ENCODE measurements around the gene KNCN. TPM values are rescaled to one million over a fixed set of nuclear protein-coding genes. Genes with fewer than 3 reads are reported as not detected.
A peak's percentile ranks its signal among the peaks of the same experiment; 100 is the strongest.

The KNCN gene
- total and polyA plus RNA-seq, 2 experiments from 2014 or later = not detected

GRCh38 chr1:46553506-46553905 lies 2.1 kb upstream of the KNCN start:
- Histone ChIP-seq H3K36me3 (ENCODE audit: insufficient read depth) (no peaks in the 10 kb centered on the region), H3K4me1 (ENCODE audit: insufficient read depth) (peaks cover 15% of the 10 kb centered on the region; the same call in 1 of the 2 replicates), H3F3A (replicated peaks; ENCODE audit: low read depth) (no peaks in the 10 kb centered on the region), H3K27ac (ENCODE audit: low read depth) (no peak overlapping the region), H2AFZ (no peak overlapping the region), H4K20me1 (replicated peaks; ENCODE audit: insufficient read depth) (no peaks in the 10 kb centered on the region), H3K4me2 (no peak overlapping the region), H3K9me2 (ENCODE audit: insufficient read depth) (no peaks in the 10 kb centered on the region), H3K4me3 (no peak overlapping the region), H3K27me3 (ENCODE audit: insufficient read depth) (0 out of 2 replicates have a peak, but pooled peaks cover 4% of the 10 kb centered on the region), H3K79me2 (replicated peaks; ENCODE audit: insufficient read depth) (no peaks in the 10 kb centered on the region)
- Mint-ChIP-seq H3K27me3 (ENCODE audit: insufficient read depth, low read depth, poor library complexity) (peaks cover 4% of the 10 kb centered on the region), H3K27ac (no peak overlapping the region), H3K36me3 (ENCODE audit: low read depth) (no peaks in the 10 kb centered on the region), H3K4me1 (peaks cover 30% of the 10 kb centered on the region), H3K4me3 (no peak overlapping the region), H3K9me3 (no peaks in the 10 kb centered on the region)
- TF ChIP-seq, protein P1, sequence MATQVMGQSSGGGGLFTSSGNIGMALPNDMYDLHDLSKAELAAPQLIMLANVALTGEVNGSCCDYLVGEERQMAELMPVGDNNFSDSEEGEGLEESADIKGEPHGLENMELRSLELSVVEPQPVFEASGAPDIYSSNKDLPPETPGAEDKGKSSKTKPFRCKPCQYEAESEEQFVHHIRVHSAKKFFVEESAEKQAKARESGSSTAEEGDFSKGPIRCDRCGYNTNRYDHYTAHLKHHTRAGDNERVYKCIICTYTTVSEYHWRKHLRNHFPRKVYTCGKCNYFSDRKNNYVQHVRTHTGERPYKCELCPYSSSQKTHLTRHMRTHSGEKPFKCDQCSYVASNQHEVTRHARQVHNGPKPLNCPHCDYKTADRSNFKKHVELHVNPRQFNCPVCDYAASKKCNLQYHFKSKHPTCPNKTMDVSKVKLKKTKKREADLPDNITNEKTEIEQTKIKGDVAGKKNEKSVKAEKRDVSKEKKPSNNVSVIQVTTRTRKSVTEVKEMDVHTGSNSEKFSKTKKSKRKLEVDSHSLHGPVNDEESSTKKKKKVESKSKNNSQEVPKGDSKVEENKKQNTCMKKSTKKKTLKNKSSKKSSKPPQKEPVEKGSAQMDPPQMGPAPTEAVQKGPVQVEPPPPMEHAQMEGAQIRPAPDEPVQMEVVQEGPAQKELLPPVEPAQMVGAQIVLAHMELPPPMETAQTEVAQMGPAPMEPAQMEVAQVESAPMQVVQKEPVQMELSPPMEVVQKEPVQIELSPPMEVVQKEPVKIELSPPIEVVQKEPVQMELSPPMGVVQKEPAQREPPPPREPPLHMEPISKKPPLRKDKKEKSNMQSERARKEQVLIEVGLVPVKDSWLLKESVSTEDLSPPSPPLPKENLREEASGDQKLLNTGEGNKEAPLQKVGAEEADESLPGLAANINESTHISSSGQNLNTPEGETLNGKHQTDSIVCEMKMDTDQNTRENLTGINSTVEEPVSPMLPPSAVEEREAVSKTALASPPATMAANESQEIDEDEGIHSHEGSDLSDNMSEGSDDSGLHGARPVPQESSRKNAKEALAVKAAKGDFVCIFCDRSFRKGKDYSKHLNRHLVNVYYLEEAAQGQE (IDR thresholded peaks at IDR 0.05; ENCODE audit: unreplicated experiment) = no peak
- TF ChIP-seq, protein P2, sequence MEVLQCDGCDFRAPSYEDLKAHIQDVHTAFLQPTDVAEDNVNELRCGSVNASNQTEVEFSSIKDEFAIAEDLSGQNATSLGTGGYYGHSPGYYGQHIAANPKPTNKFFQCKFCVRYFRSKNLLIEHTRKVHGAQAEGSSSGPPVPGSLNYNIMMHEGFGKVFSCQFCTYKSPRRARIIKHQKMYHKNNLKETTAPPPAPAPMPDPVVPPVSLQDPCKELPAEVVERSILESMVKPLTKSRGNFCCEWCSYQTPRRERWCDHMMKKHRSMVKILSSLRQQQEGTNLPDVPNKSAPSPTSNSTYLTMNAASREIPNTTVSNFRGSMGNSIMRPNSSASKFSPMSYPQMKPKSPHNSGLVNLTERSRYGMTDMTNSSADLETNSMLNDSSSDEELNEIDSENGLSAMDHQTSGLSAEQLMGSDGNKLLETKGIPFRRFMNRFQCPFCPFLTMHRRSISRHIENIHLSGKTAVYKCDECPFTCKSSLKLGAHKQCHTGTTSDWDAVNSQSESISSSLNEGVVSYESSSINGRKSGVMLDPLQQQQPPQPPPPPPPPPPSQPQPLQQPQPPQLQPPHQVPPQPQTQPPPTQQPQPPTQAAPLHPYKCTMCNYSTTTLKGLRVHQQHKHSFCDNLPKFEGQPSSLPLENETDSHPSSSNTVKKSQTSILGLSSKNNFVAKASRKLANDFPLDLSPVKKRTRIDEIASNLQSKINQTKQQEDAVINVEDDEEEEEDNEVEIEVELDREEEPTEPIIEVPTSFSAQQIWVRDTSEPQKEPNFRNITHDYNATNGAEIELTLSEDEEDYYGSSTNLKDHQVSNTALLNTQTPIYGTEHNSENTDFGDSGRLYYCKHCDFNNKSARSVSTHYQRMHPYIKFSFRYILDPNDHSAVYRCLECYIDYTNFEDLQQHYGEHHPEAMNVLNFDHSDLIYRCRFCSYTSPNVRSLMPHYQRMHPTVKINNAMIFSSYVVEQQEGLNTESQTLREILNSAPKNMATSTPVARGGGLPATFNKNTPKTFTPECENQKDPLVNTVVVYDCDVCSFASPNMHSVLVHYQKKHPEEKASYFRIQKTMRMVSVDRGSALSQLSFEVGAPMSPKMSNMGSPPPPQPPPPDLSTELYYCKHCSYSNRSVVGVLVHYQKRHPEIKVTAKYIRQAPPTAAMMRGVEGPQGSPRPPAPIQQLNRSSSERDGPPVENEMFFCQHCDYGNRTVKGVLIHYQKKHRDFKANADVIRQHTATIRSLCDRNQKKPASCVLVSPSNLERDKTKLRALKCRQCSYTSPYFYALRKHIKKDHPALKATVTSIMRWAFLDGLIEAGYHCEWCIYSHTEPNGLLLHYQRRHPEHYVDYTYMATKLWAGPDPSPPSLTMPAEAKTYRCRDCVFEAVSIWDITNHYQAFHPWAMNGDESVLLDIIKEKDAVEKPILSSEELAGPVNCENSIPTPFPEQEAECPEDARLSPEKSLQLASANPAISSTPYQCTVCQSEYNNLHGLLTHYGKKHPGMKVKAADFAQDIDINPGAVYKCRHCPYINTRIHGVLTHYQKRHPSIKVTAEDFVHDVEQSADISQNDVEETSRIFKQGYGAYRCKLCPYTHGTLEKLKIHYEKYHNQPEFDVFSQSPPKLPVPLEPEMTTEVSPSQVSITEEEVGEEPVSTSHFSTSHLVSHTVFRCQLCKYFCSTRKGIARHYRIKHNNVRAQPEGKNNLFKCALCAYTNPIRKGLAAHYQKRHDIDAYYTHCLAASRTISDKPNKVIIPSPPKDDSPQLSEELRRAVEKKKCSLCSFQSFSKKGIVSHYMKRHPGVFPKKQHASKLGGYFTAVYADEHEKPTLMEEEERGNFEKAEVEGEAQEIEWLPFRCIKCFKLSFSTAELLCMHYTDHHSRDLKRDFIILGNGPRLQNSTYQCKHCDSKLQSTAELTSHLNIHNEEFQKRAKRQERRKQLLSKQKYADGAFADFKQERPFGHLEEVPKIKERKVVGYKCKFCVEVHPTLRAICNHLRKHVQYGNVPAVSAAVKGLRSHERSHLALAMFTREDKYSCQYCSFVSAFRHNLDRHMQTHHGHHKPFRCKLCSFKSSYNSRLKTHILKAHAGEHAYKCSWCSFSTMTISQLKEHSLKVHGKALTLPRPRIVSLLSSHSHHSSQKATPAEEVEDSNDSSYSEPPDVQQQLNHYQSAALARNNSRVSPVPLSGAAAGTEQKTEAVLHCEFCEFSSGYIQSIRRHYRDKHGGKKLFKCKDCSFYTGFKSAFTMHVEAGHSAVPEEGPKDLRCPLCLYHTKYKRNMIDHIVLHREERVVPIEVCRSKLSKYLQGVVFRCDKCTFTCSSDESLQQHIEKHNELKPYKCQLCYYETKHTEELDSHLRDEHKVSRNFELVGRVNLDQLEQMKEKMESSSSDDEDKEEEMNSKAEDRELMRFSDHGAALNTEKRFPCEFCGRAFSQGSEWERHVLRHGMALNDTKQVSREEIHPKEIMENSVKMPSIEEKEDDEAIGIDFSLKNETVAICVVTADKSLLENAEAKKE (CRISPR knock-in tag; IDR thresholded peaks at IDR 0.05) = no peak
- TF ChIP-seq ZNF114 (CRISPR knock-in tag; IDR thresholded peaks at IDR 0.05) = no peak
- no peak for TF ChIP-seq CREB1 (CRISPR knock-in tag; IDR thresholded peaks at IDR 0.05; ENCODE audit: low read depth)
- no peak for TF ChIP-seq POLR2AphosphoS5 (IDR thresholded peaks at IDR 0.05; ENCODE audit: low read depth)
- TF ChIP-seq, protein P3, sequence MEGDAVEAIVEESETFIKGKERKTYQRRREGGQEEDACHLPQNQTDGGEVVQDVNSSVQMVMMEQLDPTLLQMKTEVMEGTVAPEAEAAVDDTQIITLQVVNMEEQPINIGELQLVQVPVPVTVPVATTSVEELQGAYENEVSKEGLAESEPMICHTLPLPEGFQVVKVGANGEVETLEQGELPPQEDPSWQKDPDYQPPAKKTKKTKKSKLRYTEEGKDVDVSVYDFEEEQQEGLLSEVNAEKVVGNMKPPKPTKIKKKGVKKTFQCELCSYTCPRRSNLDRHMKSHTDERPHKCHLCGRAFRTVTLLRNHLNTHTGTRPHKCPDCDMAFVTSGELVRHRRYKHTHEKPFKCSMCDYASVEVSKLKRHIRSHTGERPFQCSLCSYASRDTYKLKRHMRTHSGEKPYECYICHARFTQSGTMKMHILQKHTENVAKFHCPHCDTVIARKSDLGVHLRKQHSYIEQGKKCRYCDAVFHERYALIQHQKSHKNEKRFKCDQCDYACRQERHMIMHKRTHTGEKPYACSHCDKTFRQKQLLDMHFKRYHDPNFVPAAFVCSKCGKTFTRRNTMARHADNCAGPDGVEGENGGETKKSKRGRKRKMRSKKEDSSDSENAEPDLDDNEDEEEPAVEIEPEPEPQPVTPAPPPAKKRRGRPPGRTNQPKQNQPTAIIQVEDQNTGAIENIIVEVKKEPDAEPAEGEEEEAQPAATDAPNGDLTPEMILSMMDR (conservative IDR thresholded peaks at IDR 0.05; ENCODE audit: low read depth in 2 of 2) = peak in 1 of 2 experiments; percentile 43; a peak in 3 of 4 replicates
- no peak for TF ChIP-seq STAT1 (IDR thresholded peaks at IDR 0.05; ENCODE audit: unreplicated experiment)
- no peak for TF ChIP-seq EZH2phosphoT487 (IDR thresholded peaks at IDR 0.05; ENCODE audit: unreplicated experiment)
- no peak for TF ChIP-seq NANOG (IDR thresholded peaks at IDR 0.05; ENCODE audit: borderline replicate concordance)
- ATAC-seq = no peak
- DNase-seq (ENCODE audit: low spot score) = no peak
